Measurements from ENCODE around the gene CRX.
A peak's percentile ranks its signal among the peaks of the same experiment; 100 is the strongest.

DNA sequence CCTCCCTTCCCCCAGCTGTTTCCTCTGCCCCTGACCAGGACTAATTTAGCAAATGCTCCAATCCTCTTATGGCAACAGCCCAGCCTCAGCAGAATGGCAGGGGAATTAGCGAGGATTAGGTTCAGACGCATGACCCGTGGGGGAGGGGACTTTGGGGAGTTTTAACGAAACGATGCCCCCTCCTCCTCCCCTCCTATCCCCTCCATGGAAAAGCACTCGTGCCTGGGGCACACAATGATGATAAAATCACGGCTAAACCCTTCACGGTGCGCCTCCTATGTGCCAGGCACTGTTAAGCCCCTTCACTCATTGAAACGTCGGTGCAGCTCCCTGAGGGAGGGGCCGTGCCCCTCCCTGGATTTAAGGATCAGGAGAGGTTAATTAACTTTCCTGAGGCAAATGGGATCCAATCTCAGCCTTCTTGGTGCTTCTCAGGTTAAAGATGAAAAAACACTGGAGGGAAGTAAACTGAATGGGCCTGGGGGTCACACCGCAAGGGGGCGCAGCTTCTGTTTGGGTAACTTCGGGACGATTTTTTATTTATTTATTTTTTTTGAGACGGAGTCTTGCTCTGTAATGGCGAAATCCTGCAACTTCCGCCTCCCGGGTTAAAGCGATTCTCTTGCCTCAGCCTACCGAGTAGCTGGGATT lies 27.2 kb downstream of the CRX start:
- no peak for TF ChIP-seq POLR2AphosphoS5 (IDR thresholded peaks at IDR 0.05; ENCODE audit: low read depth, low read length)
- TF ChIP-seq, protein P1, sequence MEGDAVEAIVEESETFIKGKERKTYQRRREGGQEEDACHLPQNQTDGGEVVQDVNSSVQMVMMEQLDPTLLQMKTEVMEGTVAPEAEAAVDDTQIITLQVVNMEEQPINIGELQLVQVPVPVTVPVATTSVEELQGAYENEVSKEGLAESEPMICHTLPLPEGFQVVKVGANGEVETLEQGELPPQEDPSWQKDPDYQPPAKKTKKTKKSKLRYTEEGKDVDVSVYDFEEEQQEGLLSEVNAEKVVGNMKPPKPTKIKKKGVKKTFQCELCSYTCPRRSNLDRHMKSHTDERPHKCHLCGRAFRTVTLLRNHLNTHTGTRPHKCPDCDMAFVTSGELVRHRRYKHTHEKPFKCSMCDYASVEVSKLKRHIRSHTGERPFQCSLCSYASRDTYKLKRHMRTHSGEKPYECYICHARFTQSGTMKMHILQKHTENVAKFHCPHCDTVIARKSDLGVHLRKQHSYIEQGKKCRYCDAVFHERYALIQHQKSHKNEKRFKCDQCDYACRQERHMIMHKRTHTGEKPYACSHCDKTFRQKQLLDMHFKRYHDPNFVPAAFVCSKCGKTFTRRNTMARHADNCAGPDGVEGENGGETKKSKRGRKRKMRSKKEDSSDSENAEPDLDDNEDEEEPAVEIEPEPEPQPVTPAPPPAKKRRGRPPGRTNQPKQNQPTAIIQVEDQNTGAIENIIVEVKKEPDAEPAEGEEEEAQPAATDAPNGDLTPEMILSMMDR (IDR thresholded peaks at IDR 0.05) = peak; percentile 84
- TF ChIP-seq, protein P2, sequence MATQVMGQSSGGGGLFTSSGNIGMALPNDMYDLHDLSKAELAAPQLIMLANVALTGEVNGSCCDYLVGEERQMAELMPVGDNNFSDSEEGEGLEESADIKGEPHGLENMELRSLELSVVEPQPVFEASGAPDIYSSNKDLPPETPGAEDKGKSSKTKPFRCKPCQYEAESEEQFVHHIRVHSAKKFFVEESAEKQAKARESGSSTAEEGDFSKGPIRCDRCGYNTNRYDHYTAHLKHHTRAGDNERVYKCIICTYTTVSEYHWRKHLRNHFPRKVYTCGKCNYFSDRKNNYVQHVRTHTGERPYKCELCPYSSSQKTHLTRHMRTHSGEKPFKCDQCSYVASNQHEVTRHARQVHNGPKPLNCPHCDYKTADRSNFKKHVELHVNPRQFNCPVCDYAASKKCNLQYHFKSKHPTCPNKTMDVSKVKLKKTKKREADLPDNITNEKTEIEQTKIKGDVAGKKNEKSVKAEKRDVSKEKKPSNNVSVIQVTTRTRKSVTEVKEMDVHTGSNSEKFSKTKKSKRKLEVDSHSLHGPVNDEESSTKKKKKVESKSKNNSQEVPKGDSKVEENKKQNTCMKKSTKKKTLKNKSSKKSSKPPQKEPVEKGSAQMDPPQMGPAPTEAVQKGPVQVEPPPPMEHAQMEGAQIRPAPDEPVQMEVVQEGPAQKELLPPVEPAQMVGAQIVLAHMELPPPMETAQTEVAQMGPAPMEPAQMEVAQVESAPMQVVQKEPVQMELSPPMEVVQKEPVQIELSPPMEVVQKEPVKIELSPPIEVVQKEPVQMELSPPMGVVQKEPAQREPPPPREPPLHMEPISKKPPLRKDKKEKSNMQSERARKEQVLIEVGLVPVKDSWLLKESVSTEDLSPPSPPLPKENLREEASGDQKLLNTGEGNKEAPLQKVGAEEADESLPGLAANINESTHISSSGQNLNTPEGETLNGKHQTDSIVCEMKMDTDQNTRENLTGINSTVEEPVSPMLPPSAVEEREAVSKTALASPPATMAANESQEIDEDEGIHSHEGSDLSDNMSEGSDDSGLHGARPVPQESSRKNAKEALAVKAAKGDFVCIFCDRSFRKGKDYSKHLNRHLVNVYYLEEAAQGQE (IDR thresholded peaks at IDR 0.05; ENCODE audit: insufficient read depth in 1 of 2, low read depth in 2 of 2, low read length in 1 of 2) = no peak
- no peak for TF ChIP-seq SIN3A (IDR thresholded peaks at IDR 0.05; ENCODE audit: borderline replicate concordance, insufficient read depth, low read depth, low read length)
- no peak for TF ChIP-seq TCF7L2 (IDR thresholded peaks at IDR 0.05; ENCODE audit: low read depth, low read length)
